ENCODE measurements around the gene GRM8.

DNA sequence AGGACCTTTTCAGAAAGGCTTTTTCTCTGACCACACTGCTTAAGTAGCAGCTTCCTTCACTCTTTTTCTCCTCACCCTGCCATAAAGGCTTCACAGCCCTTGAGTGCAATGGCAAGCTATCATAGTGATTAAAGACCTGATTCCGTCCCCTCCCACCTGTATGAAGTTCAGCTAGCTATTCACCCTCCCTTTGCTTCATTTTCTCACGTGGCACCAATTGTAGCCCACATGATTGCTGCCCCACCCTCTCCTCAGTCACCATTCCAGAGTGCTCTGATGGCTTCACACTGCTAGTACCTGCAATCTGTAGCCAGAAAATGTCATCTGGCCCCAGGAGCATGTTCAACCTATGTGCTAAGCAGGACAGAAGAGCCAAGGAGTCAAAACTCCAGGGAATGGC lies 523.8 kb downstream of the GRM8 start:
- TF ChIP-seq EP300 (IDR thresholded peaks at IDR 0.05): no peak
- TF ChIP-seq, protein P1, sequence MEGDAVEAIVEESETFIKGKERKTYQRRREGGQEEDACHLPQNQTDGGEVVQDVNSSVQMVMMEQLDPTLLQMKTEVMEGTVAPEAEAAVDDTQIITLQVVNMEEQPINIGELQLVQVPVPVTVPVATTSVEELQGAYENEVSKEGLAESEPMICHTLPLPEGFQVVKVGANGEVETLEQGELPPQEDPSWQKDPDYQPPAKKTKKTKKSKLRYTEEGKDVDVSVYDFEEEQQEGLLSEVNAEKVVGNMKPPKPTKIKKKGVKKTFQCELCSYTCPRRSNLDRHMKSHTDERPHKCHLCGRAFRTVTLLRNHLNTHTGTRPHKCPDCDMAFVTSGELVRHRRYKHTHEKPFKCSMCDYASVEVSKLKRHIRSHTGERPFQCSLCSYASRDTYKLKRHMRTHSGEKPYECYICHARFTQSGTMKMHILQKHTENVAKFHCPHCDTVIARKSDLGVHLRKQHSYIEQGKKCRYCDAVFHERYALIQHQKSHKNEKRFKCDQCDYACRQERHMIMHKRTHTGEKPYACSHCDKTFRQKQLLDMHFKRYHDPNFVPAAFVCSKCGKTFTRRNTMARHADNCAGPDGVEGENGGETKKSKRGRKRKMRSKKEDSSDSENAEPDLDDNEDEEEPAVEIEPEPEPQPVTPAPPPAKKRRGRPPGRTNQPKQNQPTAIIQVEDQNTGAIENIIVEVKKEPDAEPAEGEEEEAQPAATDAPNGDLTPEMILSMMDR (IDR thresholded peaks at IDR 0.05): no peak
- TF ChIP-seq POLR2AphosphoS5 (IDR thresholded peaks at IDR 0.05): no peak
- no peak for TF ChIP-seq POLR2A (IDR thresholded peaks at IDR 0.05)

All from suprapubic skin (tissue), 4 donors.